HepG2 (cell line): ENCODE measurements around the gene CDH11. TPM values are rescaled to one million over a fixed set of nuclear protein-coding genes. Genes with fewer than 3 reads are reported as not detected.

Experiments used
- ATAC-seq: fragments of 200-7000 bp; cut with Tn5 transposase; 3 replicates; pipeline ENCODE4 v1.9.1; 2020; ENCODE audit warnings: mild to moderate bottlenecking, moderate library complexity
- BruUV-seq: library from RNA; stranded (reverse); fragments of 400-500 nt; replicated peaks from 2 replicates; lab custom pipeline; 2021; lab: Mats Ljungman, UMichigan
- CTCF ChIA-PET: fragments of 300-600 bp; formaldehyde crosslinking; extraction: SDS; loops from one replicate; lab custom pipeline; 2021; ENCODE audit warnings: low total read pairs, inconsistent platforms, low intra/inter-chr PET ratio; lab: Yijun Ruan, JAX
- POLR2A ChIA-PET: fragments of 350-600 bp; sonication (Branson Sonifier 250); formaldehyde crosslinking; loops from one replicate; lab custom pipeline; 2020; ENCODE audit warnings: antibody characterized with exemption, inconsistent platforms; lab: Yijun Ruan, JAX
- DNase-seq: peaks from one replicate; pipeline ENCODE4 v3.0.0-alpha.2; 2015; ENCODE audit warnings: low spot score
- FAIRE-seq: peaks from 3 replicates; lab custom pipeline; 2011; peaks lifted over from hg19 to GRCh38; lab: Jason Lieb, UNC
- H2AFZ ChIP-seq: one replicate; pipeline ENCODE4 v1.6.1; 2011; ENCODE audit warnings: low read length, inconsistent platforms
- H3K27ac ChIP-seq: fragments of 300-600 bp; 3 replicates; pipeline ENCODE4 v1.8.0; 2011; ENCODE audit warnings: mixed run types, mild to moderate bottlenecking, mixed read lengths, low read length, inconsistent platforms; ENCODE audit not compliant: insufficient read depth; ENCODE audit errors: extremely low read length
- H3K27me3 ChIP-seq, 2 experiments: fragments of 200-600 bp in 1 of 2; 2 replicates in 1 of 2; 3 replicates in 1 of 2; pipeline versions ENCODE4 v1.6.0 to v1.8.0; 2011; ENCODE audit warnings: low read length in 2 of 2, mild to moderate bottlenecking in 2 of 2, moderate library complexity in 2 of 2, inconsistent platforms in 1 of 2; ENCODE audit not compliant: insufficient read depth in 2 of 2, control insufficient read depth in 1 of 2
- H3K36me3 ChIP-seq, 2 experiments: fragments of 200-600 bp in 1 of 2; replicated peaks in 1 of 2; 2 replicates in 1 of 2; 3 replicates in 1 of 2; pipeline versions ENCODE4 v1.5.1 to v1.8.0; 2011; ENCODE audit warnings: low read length in 2 of 2, inconsistent platforms in 1 of 2; ENCODE audit not compliant: insufficient read depth in 2 of 2, control insufficient read depth in 1 of 2
- H3K4me1 ChIP-seq: 2 replicates; pipeline ENCODE4 v1.5.1; 2012; ENCODE audit warnings: low read length, inconsistent platforms; ENCODE audit not compliant: insufficient read depth
- H3K4me2 ChIP-seq: 2 replicates; pipeline ENCODE4 v1.6.0; 2011; ENCODE audit warnings: low read depth, low read length, inconsistent platforms
- H3K4me3 ChIP-seq, 3 experiments: fragments of 200-600 bp in 1 of 3; sonication (generic), shearing (Covaris generic) in 1 of 3; replicated peaks in 1 of 3; 2 replicates each; pipeline ENCODE4 v1.5.1; 2011 to 2016; ENCODE audit warnings: low read length in 3 of 3, inconsistent platforms in 2 of 3, low read depth in 2 of 3, mild to moderate bottlenecking in 2 of 3, control low read depth in 1 of 3, mixed read lengths in 1 of 3; ENCODE audit not compliant: insufficient read depth in 1 of 3
- H3K79me2 ChIP-seq: one replicate; pipeline ENCODE4 v1.6.1; 2011; ENCODE audit warnings: low read length, inconsistent platforms; ENCODE audit not compliant: insufficient read depth
- H3K9ac ChIP-seq: 2 replicates; pipeline ENCODE4 v1.6.0; 2011; ENCODE audit warnings: mild to moderate bottlenecking, low read depth, low read length, inconsistent platforms; ENCODE audit not compliant: insufficient read depth
- H3K9me3 ChIP-seq: 2 replicates; pipeline ENCODE4 v1.5.1; 2012; ENCODE audit warnings: mild to moderate bottlenecking, low read length
- H4K20me1 ChIP-seq: 2 replicates; pipeline ENCODE4 v1.6.0; 2011; ENCODE audit warnings: inconsistent platforms, mild to moderate bottlenecking, low read length, moderate library complexity; ENCODE audit not compliant: insufficient read depth
- ETV5 ChIP-seq: IDR thresholded peaks from 2 replicates; pipeline ENCODE4 v1.6.1; 2018; ENCODE audit warnings: missing biosample characterization, missing genetic modification reagents, inconsistent platforms, borderline replicate concordance
- GZF1 ChIP-seq: sonication (generic); formaldehyde crosslinking; IDR thresholded peaks from 2 replicates; pipeline ENCODE4 v1.5.1; 2020; ENCODE audit warnings: mild to moderate bottlenecking, missing genetic modification reagents
- HDAC6 ChIP-seq: fragments of 200-600 bp; sonication (generic); IDR thresholded peaks from 2 replicates; pipeline ENCODE4 v1.7.0; 2017; ENCODE audit warnings: mild to moderate bottlenecking, antibody characterized with exemption, low read length, low read depth
- NFKB2 ChIP-seq: sonication (generic); formaldehyde crosslinking; IDR thresholded peaks from 2 replicates; pipeline ENCODE4 v1.4.0; 2020; ENCODE audit warnings: missing genetic modification reagents, borderline replicate concordance
- NR2F1 ChIP-seq, 2 experiments: fragments of 450-650 bp in 1 of 2; formaldehyde crosslinking in 1 of 2; IDR thresholded peaks; 2 replicates each; pipeline versions ENCODE4 v1.5.0 to v1.6.1; 2016 to 2020; ENCODE audit warnings: mild to moderate bottlenecking in 1 of 2, missing compliant biosample characterization in 1 of 2, missing genetic modification reagents in 1 of 2, moderate library complexity in 1 of 2
- NR3C1 ChIP-seq: sonication (generic); formaldehyde crosslinking; IDR thresholded peaks from 2 replicates; pipeline ENCODE4 v1.4.0; 2020; ENCODE audit warnings: missing genetic modification reagents
- PCBP2 ChIP-seq: fragments of 200-400 bp; formaldehyde crosslinking; optimal IDR thresholded peaks from 2 replicates; pipeline ENCODE3; 2018; ENCODE audit warnings: low read length, low read depth; ENCODE audit not compliant: poor library complexity, severe bottlenecking
- RORA ChIP-seq: sonication (generic); formaldehyde crosslinking; IDR thresholded peaks from 2 replicates; pipeline ENCODE4 v1.5.0; 2020; ENCODE audit warnings: mild to moderate bottlenecking, missing genetic modification reagents, moderate library complexity
- SAP130 ChIP-seq: IDR thresholded peaks from 2 replicates; pipeline ENCODE4 v1.6.1; 2016; ENCODE audit warnings: low read depth
- SMYD3 ChIP-seq: sonication (generic); formaldehyde crosslinking; IDR thresholded peaks from 2 replicates; pipeline ENCODE4 v1.8.1; 2023; ENCODE audit warnings: mild to moderate bottlenecking, missing genetic modification reagents
- SRSF9 ChIP-seq: fragments of 200-400 bp; formaldehyde crosslinking; IDR thresholded peaks from 2 replicates; pipeline ENCODE4 v1.6.1; 2018; ENCODE audit warnings: borderline replicate concordance, mild to moderate bottlenecking, low read depth, low read length; ENCODE audit not compliant: insufficient read depth, poor library complexity, severe bottlenecking
- TOPORS ChIP-seq: sonication (generic); formaldehyde crosslinking; IDR thresholded peaks from 2 replicates; pipeline ENCODE4 v1.8.0; 2023; ENCODE audit warnings: mild to moderate bottlenecking, missing genetic modification reagents
- TSC22D2 ChIP-seq: sonication (generic); formaldehyde crosslinking; IDR thresholded peaks from 2 replicates; pipeline ENCODE4 v1.5.1; 2020; ENCODE audit warnings: missing genetic modification reagents, mild to moderate bottlenecking, borderline replicate concordance
- ZBTB38 ChIP-seq: sonication (generic); formaldehyde crosslinking; IDR thresholded peaks from 2 replicates; pipeline ENCODE4 v1.5.1; 2020; ENCODE audit warnings: mild to moderate bottlenecking, missing genetic modification reagents
- ZC3H13 ChIP-seq: sonication (generic); formaldehyde crosslinking; IDR thresholded peaks from 2 replicates; pipeline ENCODE4 v1.8.1; 2023; ENCODE audit warnings: mild to moderate bottlenecking, missing genetic modification reagents, moderate library complexity
- ZMAT3 ChIP-seq: sonication (generic); formaldehyde crosslinking; conservative IDR thresholded peaks from 2 replicates; pipeline ENCODE4 v1.7.0; 2021; ENCODE audit warnings: missing genetic modification reagents
- ZNF205 ChIP-seq: IDR thresholded peaks from 2 replicates; pipeline ENCODE4 v1.6.1; 2018; ENCODE audit warnings: missing biosample characterization, missing genetic modification reagents
- ZNF33B ChIP-seq: sonication (generic); formaldehyde crosslinking; IDR thresholded peaks from 2 replicates; pipeline ENCODE4 v1.5.1; 2020; ENCODE audit warnings: mild to moderate bottlenecking, missing genetic modification reagents
- ZNF616 ChIP-seq: sonication (generic); formaldehyde crosslinking; IDR thresholded peaks from 2 replicates; pipeline ENCODE4 v1.5.0; 2020; ENCODE audit warnings: low read depth, mild to moderate bottlenecking, missing genetic modification reagents
- ZNF670 ChIP-seq: sonication (generic); formaldehyde crosslinking; IDR thresholded peaks from 2 replicates; pipeline ENCODE4 v1.8.0; 2022; ENCODE audit warnings: mild to moderate bottlenecking, missing genetic modification reagents, borderline replicate concordance
- ZNF703 ChIP-seq: sonication (generic); formaldehyde crosslinking; IDR thresholded peaks from 2 replicates; pipeline ENCODE4 v1.5.1; 2020; ENCODE audit warnings: missing genetic modification reagents, mild to moderate bottlenecking, moderate library complexity, borderline replicate concordance
- ZNF780A ChIP-seq: sonication (generic); formaldehyde crosslinking; IDR thresholded peaks from 2 replicates; pipeline ENCODE4 v1.8.0; 2022; ENCODE audit warnings: mild to moderate bottlenecking, missing genetic modification reagents, moderate library complexity
- WGBS: methylation state at CpG from one replicate; pipeline ENCODE4 v1.1.6; 2017; ENCODE audit warnings: low lambda C conversion rate; 5-methylcytosine and 5-hydroxymethylcytosine counted together
- in situ Hi-C: cut with HindIII; loops from 2 replicates; pipeline ENCODE4 v1.10.0; 2017; ENCODE audit warnings: low pct_unique_long_range_greater_than_20kb; ENCODE audit not compliant: extremely low pct_ligation_motif_present
- intact Hi-C: fragments of 100-400 bp; cut with micrococcal nuclease; formaldehyde crosslinking; loops from one replicate; pipeline ENCODE4 v1.10.0; 2022; ENCODE audit not compliant: unreplicated experiment
- polyA plus RNA-seq, 8 experiments: library from polyadenylated mRNA; depleted of rRNA in 3 of 8; stranded (reverse) in 7 of 8; unstranded in 1 of 8; fragments of >200 nt; fragmentation: Illumina TruSeq in 4 of 8; extraction: Trizol in 4 of 8; gene quantifications; 2 replicates each; pipeline versions ENCODE4 v1.2.1 to v1.2.3, GENCODE V29; 2011 to 2016; ENCODE audit warnings: low read depth in 4 of 8, missing spikeins in 1 of 8, mixed read lengths in 1 of 8; ENCODE audit not compliant: insufficient read depth in 1 of 8
- total RNA-seq, 5 experiments: library from RNA; depleted of rRNA; stranded (reverse); fragments of >200 nt; fragmentation: Illumina TruSeq; extraction: Trizol; gene quantifications; 2 replicates each; pipeline ENCODE4 v1.2.3, GENCODE V29; 2016; ENCODE audit warnings: low read depth in 1 of 5
- TF ChIP-seq, protein P1 (sequence below), 2 experiments: sonication (generic) in 1 of 2; formaldehyde crosslinking in 1 of 2; IDR thresholded peaks; 2 replicates each; pipeline versions ENCODE4 v1.5.1 to v1.6.1; 2011 to 2020; ENCODE audit warnings: borderline replicate concordance in 1 of 2, low read depth in 1 of 2, low read length in 1 of 2, mild to moderate bottlenecking in 1 of 2, missing genetic modification reagents in 1 of 2, moderate library complexity in 1 of 2
- TF ChIP-seq, protein P2 (sequence below): sonication (generic); formaldehyde crosslinking; IDR thresholded peaks from 2 replicates; pipeline ENCODE4 v1.8.1; 2023; ENCODE audit warnings: missing genetic modification reagents, mild to moderate bottlenecking, borderline replicate concordance
- TF ChIP-seq, protein P3 (sequence below): sonication (generic); formaldehyde crosslinking; IDR thresholded peaks from 2 replicates; pipeline ENCODE4 v1.8.1; 2023; ENCODE audit warnings: mild to moderate bottlenecking, missing genetic modification reagents, borderline replicate concordance

Gene CDH11
- total and polyA plus RNA-seq, 2 of the 13 experiments (the other 11 are each of a cell fraction or from before 2014, with no cell fraction given), result not detected

DNA sequence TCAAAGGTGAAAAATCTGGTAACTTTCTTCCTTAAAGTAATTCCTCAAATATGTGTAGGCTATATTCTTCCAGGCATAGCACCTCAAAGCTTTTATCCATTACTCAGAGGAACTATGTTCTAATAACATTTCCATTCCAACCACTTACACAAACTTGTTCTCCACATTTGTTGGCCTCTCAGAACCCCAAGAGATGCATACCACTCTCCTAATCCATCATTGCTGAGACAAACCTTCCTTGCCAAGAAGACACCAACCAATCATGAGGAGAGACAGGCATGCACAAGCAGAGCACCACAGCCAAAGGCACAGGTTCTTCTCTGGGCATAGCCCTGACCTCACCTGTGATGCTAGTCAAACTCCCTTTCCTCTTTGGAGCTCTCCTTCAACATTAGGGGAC is 20.9 kb downstream of the CDH11 start:
- no TSS peak for BruUV-seq

DNA sequence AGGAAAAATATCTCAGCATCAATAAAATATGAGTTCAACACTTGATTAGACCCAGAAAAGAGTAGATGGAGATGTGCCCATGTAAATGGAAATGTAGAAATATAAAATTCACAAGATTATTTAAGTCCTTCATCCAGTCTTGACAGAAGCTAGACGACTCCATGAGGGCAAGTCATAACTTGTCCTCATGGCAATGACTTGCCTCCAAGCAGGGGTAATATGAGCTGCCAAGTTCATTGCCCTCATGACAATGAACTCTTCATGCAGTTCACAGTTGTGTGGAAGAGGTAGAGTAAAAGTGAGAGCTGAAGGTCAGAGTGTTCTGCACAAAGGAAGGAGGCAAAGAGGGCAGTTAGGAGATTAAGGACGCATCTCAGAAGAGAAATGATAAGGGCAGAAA is 22.3 kb downstream of the CDH11 start:
- WGBS, result 1% methylated on average over 2 of the region's 2 CpGs
- Histone ChIP-seq H3K27me3 (no peaks in the 10 kb centered on the region), H3K9ac (no peak overlapping the region), H3K27ac (no peak overlapping the region), H3K4me2 (no peak overlapping the region), H3K4me1 (no peaks in the 10 kb centered on the region), H3K36me3 (no peaks in the 10 kb centered on the region), H3K4me3 (no peak overlapping the region), H4K20me1 (no peaks in the 10 kb centered on the region), H2AFZ (no peak overlapping the region), H3K79me2 (no peaks in the 10 kb centered on the region), H3K9me3 (peaks cover 15% of the 10 kb centered on the region)
- intact Hi-C loops, result no loop called here
- BruUV-seq, result no TSS peak
- no peak for ATAC-seq
- in situ Hi-C loops, result loop anchor here (25.0 kb wide), 2 partner anchors 1637 to 1737 kb away; no protein-coding TSS in a partner anchor
- ChIA-PET POLR2A (no interaction called here), CTCF (no interaction called here)
- DNase-seq, result no peak
- FAIRE-seq, result no peak
- TF ChIP-seq ZBTB38 (no peak), ZNF33B (no peak), ZNF780A (CRISPR knock-in tag) (no peak), RORA (CRISPR knock-in tag) (no peak), NFKB2 (no peak), ZC3H13 (CRISPR knock-in tag) (no peak), ZNF205 (CRISPR knock-in tag) (no peak), TOPORS (no peak), HDAC6 (no peak), SAP130 (CRISPR knock-in tag) (no peak)
- TF ChIP-seq, protein P1, sequence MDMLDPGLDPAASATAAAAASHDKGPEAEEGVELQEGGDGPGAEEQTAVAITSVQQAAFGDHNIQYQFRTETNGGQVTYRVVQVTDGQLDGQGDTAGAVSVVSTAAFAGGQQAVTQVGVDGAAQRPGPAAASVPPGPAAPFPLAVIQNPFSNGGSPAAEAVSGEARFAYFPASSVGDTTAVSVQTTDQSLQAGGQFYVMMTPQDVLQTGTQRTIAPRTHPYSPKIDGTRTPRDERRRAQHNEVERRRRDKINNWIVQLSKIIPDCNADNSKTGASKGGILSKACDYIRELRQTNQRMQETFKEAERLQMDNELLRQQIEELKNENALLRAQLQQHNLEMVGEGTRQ (IDR thresholded peaks at IDR 0.05; ENCODE audit: low read depth, low read length), result no peak
- TF ChIP-seq, protein P1 (CRISPR knock-in tag; IDR thresholded peaks at IDR 0.05; ENCODE audit: borderline replicate concordance), result no peak
- TF ChIP-seq, protein P2, sequence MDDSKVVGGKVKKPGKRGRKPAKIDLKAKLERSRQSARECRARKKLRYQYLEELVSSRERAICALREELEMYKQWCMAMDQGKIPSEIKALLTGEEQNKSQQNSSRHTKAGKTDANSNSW (CRISPR knock-in tag), result no peak
- TF ChIP-seq, protein P3, sequence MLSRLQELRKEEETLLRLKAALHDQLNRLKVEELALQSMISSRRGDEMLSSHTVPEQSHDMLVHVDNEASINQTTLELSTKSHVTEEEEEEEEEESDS (CRISPR knock-in tag), result no peak

More for the DNA sequence above, 20.9 kb downstream of the CDH11 start:
- no peak for ATAC-seq
- peaks cover 15% of the 10 kb centered on the region for H3K9me3 ChIP-seq
- no peak for DNase-seq
- TF ChIP-seq ZNF616 (CRISPR knock-in tag) (no peak), ZMAT3 (CRISPR knock-in tag) (no peak), SRSF9 (no peak), PCBP2 (no peak), TSC22D2 (CRISPR knock-in tag) (no peak), ETV5 (CRISPR knock-in tag) (no peak), ZNF670 (CRISPR knock-in tag) (no peak), NR3C1 (no peak), NFKB2 (no peak), ZNF703 (CRISPR knock-in tag) (no peak), GZF1 (CRISPR knock-in tag) (no peak), NR2F1 (CRISPR knock-in tag; IDR thresholded peaks at IDR 0.05) (no peak), SMYD3 (no peak)
- TF ChIP-seq, all 625 proteins: peak for 0
- POLR2A ChIA-PET, result no interaction called here
- Histone ChIP-seq H4K20me1 (no peaks in the 10 kb centered on the region), H3K36me3 (no peaks in the 10 kb centered on the region), H3K27ac (no peak overlapping the region), H3K79me2 (no peaks in the 10 kb centered on the region), H3K9ac (no peak overlapping the region), H3K27me3 (no peaks in the 10 kb centered on the region), H3K4me3 (no peak overlapping the region), H3K4me1 (no peaks in the 10 kb centered on the region), H2AFZ (no peak overlapping the region), H3K4me2 (no peak overlapping the region)
- FAIRE-seq, result no peak
- in situ Hi-C loops, result loop anchor here (25.0 kb wide), 2 partner anchors 1639 to 1739 kb away; no protein-coding TSS in a partner anchor
- intact Hi-C loops, result no loop called here
- CTCF ChIA-PET, result no interaction called here
